Panc1 (cell line): ENCODE data around the gene ZC3H8. TPM values are rescaled to one million over a fixed set of nuclear protein-coding genes. Genes with fewer than 3 reads are reported as not detected.

Source experiments
- total RNA-seq: library from RNA; stranded (reverse); gene quantifications from one replicate; pipeline ENCODE4 v1.2.1, GENCODE V29; 2021; ENCODE audit not compliant: unreplicated experiment

ZC3H8 gene
- total RNA-seq, 1 experiment from 2014 or later, result 4.4 TPM

Other genes starting within 250 kb of the ZC3H8 start
- 22.8 TPM for gene TMEM87B, start 199.8 kb downstream of the ZC3H8 start, total RNA-seq
- gene FBLN7, start 116.7 kb downstream of the ZC3H8 start, total RNA-seq, result 0.95 TPM
- gene ZC3H6, start 20.6 kb upstream of the ZC3H8 start, total RNA-seq, result 5.3 TPM
- gene RGPD8, start 178.6 kb upstream of the ZC3H8 start, total RNA-seq, result 20.9 TPM
- 81.5 TPM for gene TTL, start 227.1 kb upstream of the ZC3H8 start, total RNA-seq